ENCODE results near the gene CHRNA4.

The CHRNA4 gene

DNA sequence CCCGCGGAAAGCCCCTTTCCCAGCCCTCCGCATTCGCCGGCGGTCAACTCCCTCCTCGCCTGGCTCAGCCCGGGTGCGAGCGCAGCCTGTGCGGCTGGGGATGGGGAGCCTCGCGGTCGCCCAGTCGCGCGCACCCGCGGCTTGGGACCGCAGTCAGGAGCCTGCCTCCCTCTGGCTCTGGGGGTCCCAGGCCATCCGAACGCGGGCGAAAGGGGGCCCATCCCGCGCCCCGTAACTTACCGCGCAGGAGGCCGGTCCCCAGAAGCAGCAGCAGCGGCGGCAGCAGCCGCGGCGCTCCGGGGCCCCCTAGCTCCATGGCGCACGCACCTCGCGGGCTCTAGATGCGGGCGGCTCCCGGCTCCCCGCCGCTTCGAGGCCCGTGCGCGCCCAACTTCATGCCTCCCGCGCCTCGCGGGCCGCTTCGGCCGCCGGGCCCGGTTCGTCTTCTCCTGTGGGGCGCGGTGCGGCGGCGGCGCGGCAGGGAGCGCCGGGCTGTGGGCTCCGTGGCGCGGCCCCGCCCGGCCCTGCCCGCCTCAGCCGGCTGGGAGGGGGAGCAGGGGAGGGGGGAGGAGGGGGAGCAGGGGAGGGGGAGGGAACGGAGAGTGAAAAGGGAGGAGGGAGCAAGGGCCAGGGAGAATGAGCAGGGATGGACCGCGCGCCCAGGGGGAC lies at the start of gene CHRNA4:
CHRNA4 (minus strand) TSS at position 500 of the 669 bp plus-strand sequence; CDS start at position 316, 184 bp downstream.
- no peak for DNase-seq

GRCh38 chr20:63409834-63410435 lies 48.8 kb upstream of the CHRNA4 start:
- DNase-seq: no peak

DNA sequence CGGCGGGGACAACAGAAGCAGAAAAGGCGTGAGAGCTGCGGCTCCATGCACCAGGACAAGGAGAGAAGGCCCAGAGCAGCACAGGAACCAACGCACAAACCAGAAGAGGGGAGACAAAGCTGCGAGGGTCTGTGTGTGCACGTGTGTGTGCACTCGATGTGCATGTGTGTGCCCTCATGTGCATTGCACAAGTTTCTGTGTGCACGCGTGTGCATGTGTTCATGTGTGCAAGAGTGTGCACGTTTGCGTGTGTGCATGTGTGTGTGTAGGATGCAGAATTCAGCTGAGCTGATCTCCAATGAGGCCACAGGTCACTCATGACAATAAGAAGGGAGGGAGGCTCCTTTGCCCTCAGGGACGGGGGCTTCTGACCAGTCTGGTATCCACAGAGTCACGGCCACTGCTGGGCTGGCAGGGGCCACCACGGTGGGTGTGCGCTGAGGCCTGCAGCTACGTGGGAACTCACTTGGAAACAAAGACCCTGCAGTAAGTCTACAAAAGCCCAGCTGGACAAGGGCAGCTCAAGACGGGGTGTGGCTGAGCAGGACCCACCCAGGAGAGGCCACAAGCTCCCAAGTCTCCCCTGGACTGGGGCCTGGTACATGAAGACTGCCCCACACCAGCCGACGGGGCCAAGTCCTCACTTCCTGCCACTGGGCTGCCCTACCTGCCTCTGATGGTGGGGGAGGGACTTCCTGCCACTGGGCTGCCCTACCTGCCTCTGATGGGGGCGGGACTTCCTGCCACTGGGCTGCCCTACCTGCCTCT lies 48.1 kb upstream of the CHRNA4 start:
- peak in 1 of 2 donors; percentile 0 for DNase-seq

DNA sequence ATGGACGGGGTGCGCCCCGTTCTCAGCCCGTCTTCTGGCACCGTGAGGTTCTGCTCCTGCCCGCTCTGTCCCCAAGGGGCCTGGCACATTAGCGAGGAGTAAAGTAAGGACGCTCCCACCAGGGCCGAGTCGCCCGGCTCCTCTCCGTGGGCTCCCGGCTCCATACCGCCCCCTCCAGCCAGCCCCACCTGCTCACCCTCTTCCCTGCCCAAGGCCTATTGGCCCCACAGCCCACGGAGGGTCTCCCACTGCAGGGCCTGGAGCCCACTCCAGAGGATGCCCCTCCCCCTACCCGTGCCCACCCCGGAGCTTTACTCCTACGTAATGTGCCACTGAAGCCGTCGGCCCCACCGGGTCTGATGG lies 47.5 kb upstream of the CHRNA4 start:
- no peak for DNase-seq

- no peak for DNase-seq
Measured at GRCh38 chr20:63407928-63408683, 47.0 kb upstream of the CHRNA4 start.

GRCh38 chr20:63406617-63407245 lies 45.6 kb upstream of the CHRNA4 start:
- DNase-seq: no peak

- DNase-seq: no peak
Measured at GRCh38 chr20:63406011-63406410, 44.9 kb upstream of the CHRNA4 start.

GRCh38 chr20:63405102-63405730 lies 44.1 kb upstream of the CHRNA4 start:
- no peak for DNase-seq

DNA sequence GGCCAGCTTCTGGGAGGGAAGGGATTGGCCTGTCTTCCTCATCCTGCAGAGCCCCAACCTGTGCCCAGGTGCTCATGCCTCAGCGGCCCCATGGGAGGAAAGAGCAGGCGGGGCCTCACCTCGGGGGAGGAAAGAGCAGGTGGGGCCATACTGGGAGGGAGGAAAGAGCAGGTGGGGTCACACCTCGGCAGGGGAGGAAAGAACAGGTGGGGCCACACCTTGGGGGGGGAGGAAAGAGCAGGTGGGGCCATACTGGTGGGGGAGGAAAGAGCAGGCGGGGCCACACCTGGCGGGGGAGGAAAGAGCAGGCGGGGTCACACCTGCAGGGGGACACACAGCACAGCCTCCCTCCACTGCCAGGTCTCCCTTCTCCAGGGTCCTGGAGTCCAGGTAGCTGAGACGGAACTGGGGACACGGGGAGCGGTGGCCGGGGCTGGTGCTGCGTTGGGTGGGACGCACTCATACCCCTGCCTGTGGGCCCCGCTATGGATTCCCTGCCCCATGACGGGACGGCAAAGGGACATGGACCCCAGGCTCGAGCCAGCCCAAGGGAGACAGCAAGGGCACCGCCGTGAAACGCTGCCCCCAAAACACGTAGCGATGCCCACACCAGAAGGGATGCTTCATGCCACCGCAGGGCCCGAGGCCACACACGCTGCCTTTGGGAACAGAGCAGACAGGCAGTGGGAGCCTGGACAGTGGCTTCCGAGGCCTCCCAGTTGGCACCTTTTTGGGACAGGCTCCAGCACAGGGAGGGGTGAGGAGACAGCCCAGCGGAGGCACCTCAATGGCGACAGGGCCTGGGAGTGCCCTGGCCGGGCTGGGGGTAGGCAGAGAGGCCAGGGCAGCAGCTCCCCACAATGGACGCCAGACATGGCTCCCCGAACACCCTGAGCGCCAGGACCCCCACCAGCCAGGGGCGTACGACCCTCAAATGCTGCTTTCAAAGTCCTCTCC lies 43.3 kb upstream of the CHRNA4 start:
- DNase-seq: no peak

GRCh38 chr20:63403403-63404105 lies 42.4 kb upstream of the CHRNA4 start:
- DNase-seq: no peak

DNA sequence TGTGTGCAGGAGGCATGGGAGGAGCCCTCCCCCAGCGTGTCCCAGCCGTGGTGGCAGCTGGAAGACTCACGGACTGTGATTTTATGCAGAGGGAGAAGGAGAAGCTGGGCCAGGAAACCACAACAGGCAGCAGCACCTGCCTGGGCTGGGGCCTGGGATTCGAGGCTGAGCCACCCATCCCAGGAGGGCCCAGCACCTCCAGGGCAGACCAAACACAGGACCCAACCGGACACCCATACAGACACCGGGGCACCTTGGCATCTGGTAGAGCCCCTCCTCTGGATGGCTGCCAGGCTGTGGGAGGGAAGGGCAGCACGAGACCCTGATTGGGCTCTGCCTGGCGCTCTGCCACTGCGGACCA lies 41.7 kb upstream of the CHRNA4 start:
- DNase-seq: no peak

GRCh38 chr20:63402181-63402859 lies 41.2 kb upstream of the CHRNA4 start:
- no peak for DNase-seq

DNA sequence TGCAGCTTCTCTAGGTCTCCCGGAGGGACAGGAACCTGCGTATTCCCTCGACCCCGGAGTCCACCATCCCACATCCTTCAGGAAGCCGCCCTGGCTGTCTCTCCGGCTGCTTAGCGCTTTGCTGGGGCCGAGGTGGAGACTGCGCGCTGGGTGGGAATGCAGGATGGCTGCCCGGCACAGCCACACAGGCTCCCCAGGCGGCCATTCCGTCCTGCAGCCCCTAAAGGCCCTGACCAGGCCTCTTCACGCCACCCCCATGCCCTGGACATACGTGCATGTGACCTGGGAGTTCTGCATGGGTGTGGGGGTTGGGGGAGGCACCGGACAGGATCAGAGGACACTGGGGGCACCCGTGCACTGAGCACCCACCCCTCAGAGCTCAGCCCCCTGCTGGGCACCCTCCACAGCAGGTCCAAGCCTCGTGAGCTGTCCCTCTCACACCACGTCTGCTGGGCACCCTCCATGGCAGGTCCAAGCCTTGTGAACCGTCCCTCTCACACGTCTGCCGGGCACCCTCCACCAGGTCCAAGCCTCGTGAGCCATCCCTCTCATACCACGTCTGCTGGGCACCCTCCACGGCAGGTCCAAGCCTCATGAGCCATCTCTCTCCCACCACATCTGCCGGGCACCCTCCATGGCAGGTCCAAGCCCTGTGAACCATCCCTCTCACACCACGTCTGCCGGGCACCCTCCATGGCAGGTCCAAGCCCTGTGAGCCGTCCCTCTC lies 40.4 kb upstream of the CHRNA4 start:
- DNase-seq: no peak

DNA sequence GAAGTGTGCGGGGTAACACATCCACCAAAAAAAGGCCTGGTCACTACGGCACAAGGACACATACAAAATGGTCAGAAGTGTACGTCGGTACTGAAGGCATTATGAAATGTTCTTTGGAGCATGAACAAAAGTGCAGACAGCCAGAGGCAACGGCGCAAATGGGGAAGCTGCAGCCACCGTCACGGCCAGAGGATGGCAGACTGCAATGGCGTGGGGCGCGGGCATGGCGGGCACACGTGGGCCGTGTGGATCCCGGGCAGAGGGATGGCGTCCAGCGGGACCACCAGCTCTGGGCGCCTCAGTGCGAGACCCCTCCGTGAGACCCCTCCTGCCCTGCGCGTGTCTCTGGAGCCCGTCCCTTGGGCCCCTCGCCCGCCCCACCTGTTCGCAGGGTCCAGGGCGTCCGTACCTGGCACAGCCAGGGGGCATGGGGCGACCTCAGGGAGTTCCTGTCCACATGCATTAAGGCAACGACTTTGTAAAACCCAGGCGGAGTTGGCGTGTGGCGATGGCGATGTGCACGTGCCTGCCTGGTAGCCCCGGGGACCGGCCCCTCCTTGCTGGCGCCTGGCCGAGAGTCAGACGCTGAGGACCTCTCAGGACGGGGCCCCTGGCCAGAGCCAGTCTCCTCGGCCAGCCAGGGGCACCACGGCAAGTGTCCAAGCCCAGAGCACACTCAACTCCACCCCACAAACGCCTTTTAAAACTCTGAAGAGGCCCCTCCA lies 39.5 kb upstream of the CHRNA4 start:
- no peak for DNase-seq

GRCh38 chr20:63399596-63400375 lies 38.6 kb upstream of the CHRNA4 start:
- DNase-seq: no peak

GRCh38 chr20:63398744-63399514 lies 37.8 kb upstream of the CHRNA4 start:
- no peak for DNase-seq

- DNase-seq: no peak
Measured at GRCh38 chr20:63397946-63398450, 36.8 kb upstream of the CHRNA4 start.

All from bone marrow (tissue), 2 donors.